GM12874 (cell line): Measurements from ENCODE around the gene STXBP4.

ENCODE experiments used
- TF ChIP-seq, protein P1 (sequence below): IDR thresholded peaks from 2 replicates; pipeline ENCODE4 v1.5.1; 2011; ENCODE audit warnings: low read depth, mild to moderate bottlenecking, control low read depth, low read length, moderate library complexity; ENCODE audit not compliant: insufficient read depth

Gene STXBP4

DNA sequence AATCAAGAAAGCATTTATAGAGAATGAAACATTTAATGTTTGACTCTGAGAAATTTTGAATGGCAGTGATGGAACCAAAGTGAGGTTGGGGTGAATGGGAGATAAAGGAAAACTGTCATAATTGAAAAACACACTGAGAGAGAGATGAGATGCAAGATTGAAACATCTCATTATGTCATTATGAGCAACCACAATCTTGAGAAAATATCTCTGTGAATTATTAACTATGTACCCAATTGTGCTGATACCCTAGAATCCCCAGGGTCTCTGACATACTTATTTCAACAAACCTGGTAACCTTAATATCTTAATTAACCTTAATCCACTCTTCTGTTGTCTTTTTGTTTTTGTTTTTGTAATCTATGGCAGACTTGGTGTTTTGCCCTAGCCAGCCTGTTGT is 152.7 kb downstream of the STXBP4 start:
- TF ChIP-seq, protein P1, sequence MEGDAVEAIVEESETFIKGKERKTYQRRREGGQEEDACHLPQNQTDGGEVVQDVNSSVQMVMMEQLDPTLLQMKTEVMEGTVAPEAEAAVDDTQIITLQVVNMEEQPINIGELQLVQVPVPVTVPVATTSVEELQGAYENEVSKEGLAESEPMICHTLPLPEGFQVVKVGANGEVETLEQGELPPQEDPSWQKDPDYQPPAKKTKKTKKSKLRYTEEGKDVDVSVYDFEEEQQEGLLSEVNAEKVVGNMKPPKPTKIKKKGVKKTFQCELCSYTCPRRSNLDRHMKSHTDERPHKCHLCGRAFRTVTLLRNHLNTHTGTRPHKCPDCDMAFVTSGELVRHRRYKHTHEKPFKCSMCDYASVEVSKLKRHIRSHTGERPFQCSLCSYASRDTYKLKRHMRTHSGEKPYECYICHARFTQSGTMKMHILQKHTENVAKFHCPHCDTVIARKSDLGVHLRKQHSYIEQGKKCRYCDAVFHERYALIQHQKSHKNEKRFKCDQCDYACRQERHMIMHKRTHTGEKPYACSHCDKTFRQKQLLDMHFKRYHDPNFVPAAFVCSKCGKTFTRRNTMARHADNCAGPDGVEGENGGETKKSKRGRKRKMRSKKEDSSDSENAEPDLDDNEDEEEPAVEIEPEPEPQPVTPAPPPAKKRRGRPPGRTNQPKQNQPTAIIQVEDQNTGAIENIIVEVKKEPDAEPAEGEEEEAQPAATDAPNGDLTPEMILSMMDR, result no peak

DNA sequence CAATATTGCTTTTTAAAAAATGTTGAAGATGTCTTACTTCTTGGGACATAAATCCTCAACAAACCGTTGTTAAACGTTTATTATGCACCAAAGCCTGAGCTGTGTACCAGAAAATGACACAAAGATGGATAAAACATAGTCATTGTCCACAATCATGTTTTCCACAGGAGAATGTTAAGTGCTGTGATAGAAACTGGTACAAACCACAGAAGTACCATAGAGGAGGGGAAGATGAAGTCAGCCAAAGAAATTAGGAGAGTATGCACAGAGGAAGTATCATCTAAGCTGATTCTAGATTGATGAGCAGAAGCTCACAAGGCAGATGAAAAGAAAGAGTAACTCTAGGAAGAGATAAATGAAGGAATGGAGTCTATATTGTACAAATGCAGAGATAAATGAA is 153.5 kb downstream of the STXBP4 start:
- TF ChIP-seq, protein P1, result no peak

DNA sequence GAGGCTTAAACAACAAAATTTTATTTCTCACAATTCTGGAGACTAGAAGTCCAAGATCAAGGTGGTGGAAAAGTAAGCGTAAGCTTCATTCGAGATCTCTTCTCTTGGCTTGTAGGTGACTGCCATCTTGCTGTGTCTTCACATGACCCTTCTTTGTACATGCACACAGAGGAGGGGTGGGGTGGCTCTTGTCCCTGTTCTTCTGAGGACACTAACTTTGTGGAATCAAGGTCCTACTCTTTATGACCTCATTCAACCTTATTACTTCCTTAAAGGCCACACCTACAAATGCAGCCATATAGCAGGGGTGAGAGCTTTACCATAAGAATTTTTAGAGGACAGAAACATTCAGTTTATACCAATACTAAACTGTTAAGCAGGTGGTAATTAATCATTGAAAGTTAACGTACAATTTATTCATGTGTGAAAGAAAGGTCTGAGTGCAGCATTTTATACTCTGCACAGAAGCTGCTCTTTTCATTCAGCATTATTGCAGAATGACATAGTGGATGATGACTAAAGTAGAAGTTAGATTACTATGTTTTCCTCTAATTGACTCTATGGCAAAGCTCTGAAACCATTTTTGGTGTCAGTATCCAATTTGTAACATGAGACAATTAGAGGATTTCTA is 156.3 kb downstream of the STXBP4 start:
- TF ChIP-seq, protein P1, result no peak

DNA sequence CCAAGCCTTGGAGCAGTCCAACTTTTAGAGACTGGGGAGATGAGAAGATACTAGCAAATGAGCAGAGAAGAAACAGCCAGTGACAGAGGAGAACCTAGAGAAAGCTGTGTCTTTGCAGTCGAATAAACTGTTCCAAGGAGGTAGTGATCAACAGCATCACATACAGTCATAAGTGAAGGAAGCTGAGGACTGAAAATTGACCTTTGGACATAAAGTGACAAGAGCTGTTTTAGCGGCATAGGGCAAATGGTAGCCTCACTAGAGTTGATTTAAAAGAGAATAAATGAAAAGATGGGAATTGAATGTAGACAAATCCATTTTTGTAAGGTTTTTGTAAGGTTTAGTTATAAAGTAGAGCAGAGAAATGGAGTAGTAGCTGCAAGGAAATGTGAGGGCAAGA is 165.0 kb downstream of the STXBP4 start:
- TF ChIP-seq, protein P1, result no peak

DNA sequence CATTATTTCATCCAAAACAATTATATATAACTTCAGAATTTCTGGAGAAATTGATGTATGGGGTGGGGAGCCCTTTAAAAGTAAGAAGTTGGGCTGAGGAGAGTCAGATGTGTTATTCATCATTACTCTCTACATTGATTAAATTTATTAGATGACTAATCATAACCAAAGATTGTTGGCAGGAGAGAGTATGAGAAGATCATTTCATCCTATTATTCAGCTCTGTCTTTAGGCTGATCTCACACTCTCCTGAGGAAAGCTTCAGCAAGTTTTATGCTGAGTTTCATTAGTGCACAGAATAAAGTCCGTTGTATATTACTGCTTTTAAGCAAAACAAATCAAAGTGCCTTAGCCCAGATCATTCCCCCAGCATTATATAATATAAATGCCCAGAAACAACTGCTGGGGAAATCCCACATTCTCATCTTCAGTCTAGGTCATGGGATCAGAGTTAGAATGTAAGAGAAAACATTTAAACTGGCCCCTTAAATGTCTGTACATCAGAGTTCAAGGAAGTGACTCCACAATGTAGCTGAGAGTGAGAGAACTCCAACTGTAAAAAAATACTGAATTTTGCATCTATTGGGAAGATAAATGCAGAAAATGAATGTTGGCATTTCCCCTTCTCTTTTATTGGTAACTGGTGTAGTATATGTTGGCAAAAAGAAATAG is 166.1 kb downstream of the STXBP4 start:
- TF ChIP-seq, protein P1, result no peak

DNA sequence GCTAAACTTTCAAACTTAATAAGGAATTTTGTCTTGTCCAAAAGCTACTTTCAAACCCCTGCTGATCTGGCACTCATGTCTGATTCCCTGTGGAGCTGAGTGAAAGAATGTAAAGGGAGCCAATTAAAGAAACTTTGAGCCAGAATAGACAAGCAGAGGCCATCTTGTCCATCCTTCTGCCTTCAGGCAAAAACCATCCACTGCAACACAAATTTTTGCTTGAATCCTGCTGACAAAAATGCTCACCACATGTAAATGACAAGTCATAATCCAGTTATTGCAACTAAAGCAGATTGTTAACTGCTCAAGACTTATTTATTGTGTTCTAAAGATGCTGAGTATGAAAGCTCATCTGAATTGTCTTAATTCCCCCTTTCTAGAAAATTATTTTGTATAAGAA is 172.2 kb downstream of the STXBP4 start:
- TF ChIP-seq, protein P1, result no peak

DNA sequence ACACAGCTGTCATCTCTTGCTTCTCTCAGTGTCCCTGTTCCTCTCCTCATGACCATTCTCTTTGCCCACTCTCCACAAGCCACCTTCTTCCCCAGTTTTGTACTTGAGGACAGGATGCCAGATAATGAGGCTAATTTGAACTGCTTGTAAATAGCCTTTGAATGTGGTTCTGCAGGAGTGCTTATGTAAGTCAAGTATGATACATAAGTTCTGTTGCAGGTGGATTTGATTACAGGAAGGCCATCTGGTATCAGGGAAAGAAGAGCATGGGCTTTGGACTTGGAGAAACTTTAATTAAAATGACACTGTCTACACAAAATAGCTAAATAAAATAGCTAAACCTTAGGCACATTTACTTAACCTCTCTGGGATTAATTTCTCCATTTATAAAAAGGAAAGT is 176.0 kb downstream of the STXBP4 start:
- TF ChIP-seq, protein P1, result no peak
